ENCODE measurements around the gene GABRD. TPM values are rescaled to one million over a fixed set of nuclear protein-coding genes. Genes with fewer than 3 reads are reported as not detected.

GABRD gene
- total and polyA plus RNA-seq, 2 experiments from 2014 or later, result 2.1 to 5.1 TPM

DNA sequence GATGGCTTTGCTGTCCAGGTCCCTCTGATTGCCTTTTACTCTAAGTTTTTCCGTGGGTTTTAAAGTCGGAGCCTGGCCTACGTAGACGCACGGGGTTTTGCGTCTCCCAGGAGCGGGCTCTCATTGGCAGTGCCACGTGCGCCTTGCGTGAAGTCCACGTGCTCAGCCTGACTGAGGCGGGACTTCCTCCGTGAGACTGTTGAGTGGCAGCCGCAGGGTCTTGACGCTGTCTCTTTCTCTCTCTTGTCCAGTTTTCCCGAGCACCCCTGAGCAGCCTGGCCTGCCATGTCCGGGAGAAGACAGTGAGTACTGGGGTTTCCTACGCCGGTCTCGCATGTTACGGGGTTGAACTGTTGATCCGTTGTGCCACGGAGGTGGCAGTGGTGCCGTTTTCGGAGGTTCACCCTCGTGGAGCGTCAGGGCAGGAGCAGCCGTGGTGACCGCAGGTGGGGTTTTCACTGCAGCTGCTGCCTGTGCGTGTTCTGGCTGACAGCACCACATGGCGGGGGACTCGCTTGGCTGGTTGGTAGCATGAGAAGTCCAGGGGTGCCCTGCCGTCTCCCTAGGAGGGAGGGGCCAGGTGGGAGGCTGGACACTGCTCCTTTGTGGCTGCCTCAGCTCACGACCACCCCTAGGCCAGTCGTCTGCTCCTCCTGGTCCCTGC, 40.3 kb downstream of the GABRD start:
- H2AFZ ChIP-seq, result no peak overlapping the region
- H3K27me3 ChIP-seq (ENCODE audit: insufficient read depth), result no peaks in the 10 kb centered on the region
- Mint-ChIP-seq H3K4me3 (no peak overlapping the region), H3K27me3 (ENCODE audit: insufficient read depth, low read depth, poor library complexity) (peaks cover 5% of the 10 kb centered on the region), H3K9me3 (no peaks in the 10 kb centered on the region; the same call in 2 of the 3 replicates), H3K27ac (no peak overlapping the region), H3K4me1 (no peaks in the 10 kb centered on the region), H3K36me3 (ENCODE audit: low read depth) (peaks cover 45% of the 10 kb centered on the region)
- H3F3A ChIP-seq (replicated peaks; ENCODE audit: low read depth), result no peaks in the 10 kb centered on the region
- no peak for ATAC-seq
- no peak for TF ChIP-seq NANOG (IDR thresholded peaks at IDR 0.05; ENCODE audit: borderline replicate concordance)
- TF ChIP-seq, protein P1, sequence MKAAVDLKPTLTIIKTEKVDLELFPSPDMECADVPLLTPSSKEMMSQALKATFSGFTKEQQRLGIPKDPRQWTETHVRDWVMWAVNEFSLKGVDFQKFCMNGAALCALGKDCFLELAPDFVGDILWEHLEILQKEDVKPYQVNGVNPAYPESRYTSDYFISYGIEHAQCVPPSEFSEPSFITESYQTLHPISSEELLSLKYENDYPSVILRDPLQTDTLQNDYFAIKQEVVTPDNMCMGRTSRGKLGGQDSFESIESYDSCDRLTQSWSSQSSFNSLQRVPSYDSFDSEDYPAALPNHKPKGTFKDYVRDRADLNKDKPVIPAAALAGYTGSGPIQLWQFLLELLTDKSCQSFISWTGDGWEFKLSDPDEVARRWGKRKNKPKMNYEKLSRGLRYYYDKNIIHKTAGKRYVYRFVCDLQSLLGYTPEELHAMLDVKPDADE (IDR thresholded peaks at IDR 0.05), result no peak
- no peak for TF ChIP-seq EZH2phosphoT487 (IDR thresholded peaks at IDR 0.05; ENCODE audit: unreplicated experiment)
- no peak for TF ChIP-seq EZH2 (IDR thresholded peaks at IDR 0.05; ENCODE audit: low read depth, unreplicated experiment)
- TF ChIP-seq, protein P2, sequence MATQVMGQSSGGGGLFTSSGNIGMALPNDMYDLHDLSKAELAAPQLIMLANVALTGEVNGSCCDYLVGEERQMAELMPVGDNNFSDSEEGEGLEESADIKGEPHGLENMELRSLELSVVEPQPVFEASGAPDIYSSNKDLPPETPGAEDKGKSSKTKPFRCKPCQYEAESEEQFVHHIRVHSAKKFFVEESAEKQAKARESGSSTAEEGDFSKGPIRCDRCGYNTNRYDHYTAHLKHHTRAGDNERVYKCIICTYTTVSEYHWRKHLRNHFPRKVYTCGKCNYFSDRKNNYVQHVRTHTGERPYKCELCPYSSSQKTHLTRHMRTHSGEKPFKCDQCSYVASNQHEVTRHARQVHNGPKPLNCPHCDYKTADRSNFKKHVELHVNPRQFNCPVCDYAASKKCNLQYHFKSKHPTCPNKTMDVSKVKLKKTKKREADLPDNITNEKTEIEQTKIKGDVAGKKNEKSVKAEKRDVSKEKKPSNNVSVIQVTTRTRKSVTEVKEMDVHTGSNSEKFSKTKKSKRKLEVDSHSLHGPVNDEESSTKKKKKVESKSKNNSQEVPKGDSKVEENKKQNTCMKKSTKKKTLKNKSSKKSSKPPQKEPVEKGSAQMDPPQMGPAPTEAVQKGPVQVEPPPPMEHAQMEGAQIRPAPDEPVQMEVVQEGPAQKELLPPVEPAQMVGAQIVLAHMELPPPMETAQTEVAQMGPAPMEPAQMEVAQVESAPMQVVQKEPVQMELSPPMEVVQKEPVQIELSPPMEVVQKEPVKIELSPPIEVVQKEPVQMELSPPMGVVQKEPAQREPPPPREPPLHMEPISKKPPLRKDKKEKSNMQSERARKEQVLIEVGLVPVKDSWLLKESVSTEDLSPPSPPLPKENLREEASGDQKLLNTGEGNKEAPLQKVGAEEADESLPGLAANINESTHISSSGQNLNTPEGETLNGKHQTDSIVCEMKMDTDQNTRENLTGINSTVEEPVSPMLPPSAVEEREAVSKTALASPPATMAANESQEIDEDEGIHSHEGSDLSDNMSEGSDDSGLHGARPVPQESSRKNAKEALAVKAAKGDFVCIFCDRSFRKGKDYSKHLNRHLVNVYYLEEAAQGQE (IDR thresholded peaks at IDR 0.05; ENCODE audit: unreplicated experiment), result no peak
- no peak for TF ChIP-seq ZNF114 (CRISPR knock-in tag; IDR thresholded peaks at IDR 0.05)
- no peak for TF ChIP-seq STAT1 (IDR thresholded peaks at IDR 0.05; ENCODE audit: unreplicated experiment)
- TF ChIP-seq, protein P3, sequence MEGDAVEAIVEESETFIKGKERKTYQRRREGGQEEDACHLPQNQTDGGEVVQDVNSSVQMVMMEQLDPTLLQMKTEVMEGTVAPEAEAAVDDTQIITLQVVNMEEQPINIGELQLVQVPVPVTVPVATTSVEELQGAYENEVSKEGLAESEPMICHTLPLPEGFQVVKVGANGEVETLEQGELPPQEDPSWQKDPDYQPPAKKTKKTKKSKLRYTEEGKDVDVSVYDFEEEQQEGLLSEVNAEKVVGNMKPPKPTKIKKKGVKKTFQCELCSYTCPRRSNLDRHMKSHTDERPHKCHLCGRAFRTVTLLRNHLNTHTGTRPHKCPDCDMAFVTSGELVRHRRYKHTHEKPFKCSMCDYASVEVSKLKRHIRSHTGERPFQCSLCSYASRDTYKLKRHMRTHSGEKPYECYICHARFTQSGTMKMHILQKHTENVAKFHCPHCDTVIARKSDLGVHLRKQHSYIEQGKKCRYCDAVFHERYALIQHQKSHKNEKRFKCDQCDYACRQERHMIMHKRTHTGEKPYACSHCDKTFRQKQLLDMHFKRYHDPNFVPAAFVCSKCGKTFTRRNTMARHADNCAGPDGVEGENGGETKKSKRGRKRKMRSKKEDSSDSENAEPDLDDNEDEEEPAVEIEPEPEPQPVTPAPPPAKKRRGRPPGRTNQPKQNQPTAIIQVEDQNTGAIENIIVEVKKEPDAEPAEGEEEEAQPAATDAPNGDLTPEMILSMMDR (conservative IDR thresholded peaks at IDR 0.05; ENCODE audit: low read depth in 2 of 2), result no peak
- TF ChIP-seq JUNB (IDR thresholded peaks at IDR 0.05; ENCODE audit: unreplicated experiment), result no peak
- TF ChIP-seq, protein P4, sequence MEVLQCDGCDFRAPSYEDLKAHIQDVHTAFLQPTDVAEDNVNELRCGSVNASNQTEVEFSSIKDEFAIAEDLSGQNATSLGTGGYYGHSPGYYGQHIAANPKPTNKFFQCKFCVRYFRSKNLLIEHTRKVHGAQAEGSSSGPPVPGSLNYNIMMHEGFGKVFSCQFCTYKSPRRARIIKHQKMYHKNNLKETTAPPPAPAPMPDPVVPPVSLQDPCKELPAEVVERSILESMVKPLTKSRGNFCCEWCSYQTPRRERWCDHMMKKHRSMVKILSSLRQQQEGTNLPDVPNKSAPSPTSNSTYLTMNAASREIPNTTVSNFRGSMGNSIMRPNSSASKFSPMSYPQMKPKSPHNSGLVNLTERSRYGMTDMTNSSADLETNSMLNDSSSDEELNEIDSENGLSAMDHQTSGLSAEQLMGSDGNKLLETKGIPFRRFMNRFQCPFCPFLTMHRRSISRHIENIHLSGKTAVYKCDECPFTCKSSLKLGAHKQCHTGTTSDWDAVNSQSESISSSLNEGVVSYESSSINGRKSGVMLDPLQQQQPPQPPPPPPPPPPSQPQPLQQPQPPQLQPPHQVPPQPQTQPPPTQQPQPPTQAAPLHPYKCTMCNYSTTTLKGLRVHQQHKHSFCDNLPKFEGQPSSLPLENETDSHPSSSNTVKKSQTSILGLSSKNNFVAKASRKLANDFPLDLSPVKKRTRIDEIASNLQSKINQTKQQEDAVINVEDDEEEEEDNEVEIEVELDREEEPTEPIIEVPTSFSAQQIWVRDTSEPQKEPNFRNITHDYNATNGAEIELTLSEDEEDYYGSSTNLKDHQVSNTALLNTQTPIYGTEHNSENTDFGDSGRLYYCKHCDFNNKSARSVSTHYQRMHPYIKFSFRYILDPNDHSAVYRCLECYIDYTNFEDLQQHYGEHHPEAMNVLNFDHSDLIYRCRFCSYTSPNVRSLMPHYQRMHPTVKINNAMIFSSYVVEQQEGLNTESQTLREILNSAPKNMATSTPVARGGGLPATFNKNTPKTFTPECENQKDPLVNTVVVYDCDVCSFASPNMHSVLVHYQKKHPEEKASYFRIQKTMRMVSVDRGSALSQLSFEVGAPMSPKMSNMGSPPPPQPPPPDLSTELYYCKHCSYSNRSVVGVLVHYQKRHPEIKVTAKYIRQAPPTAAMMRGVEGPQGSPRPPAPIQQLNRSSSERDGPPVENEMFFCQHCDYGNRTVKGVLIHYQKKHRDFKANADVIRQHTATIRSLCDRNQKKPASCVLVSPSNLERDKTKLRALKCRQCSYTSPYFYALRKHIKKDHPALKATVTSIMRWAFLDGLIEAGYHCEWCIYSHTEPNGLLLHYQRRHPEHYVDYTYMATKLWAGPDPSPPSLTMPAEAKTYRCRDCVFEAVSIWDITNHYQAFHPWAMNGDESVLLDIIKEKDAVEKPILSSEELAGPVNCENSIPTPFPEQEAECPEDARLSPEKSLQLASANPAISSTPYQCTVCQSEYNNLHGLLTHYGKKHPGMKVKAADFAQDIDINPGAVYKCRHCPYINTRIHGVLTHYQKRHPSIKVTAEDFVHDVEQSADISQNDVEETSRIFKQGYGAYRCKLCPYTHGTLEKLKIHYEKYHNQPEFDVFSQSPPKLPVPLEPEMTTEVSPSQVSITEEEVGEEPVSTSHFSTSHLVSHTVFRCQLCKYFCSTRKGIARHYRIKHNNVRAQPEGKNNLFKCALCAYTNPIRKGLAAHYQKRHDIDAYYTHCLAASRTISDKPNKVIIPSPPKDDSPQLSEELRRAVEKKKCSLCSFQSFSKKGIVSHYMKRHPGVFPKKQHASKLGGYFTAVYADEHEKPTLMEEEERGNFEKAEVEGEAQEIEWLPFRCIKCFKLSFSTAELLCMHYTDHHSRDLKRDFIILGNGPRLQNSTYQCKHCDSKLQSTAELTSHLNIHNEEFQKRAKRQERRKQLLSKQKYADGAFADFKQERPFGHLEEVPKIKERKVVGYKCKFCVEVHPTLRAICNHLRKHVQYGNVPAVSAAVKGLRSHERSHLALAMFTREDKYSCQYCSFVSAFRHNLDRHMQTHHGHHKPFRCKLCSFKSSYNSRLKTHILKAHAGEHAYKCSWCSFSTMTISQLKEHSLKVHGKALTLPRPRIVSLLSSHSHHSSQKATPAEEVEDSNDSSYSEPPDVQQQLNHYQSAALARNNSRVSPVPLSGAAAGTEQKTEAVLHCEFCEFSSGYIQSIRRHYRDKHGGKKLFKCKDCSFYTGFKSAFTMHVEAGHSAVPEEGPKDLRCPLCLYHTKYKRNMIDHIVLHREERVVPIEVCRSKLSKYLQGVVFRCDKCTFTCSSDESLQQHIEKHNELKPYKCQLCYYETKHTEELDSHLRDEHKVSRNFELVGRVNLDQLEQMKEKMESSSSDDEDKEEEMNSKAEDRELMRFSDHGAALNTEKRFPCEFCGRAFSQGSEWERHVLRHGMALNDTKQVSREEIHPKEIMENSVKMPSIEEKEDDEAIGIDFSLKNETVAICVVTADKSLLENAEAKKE (CRISPR knock-in tag; IDR thresholded peaks at IDR 0.05), result no peak
- TF ChIP-seq ZNF331 (CRISPR knock-in tag; IDR thresholded peaks at IDR 0.05; ENCODE audit: low read depth), result no peak
- peaks cover 6% of the 10 kb centered on the region for H3K36me3 ChIP-seq (ENCODE audit: insufficient read depth)
- H3K9me2 ChIP-seq (ENCODE audit: insufficient read depth), result no peaks in the 10 kb centered on the region
- H3K27ac ChIP-seq (ENCODE audit: low read depth), result no peak overlapping the region
- no peak for DNase-seq (ENCODE audit: low spot score)
- H3K4me2 ChIP-seq, result no peak overlapping the region
- H4K20me1 ChIP-seq (replicated peaks; ENCODE audit: insufficient read depth), result peaks cover 3% of the 10 kb centered on the region; the same call in 1 of the 2 replicates
- peaks cover 18% of the 10 kb centered on the region for H3K79me2 ChIP-seq (replicated peaks; ENCODE audit: insufficient read depth)
- no peaks in the 10 kb centered on the region for H3K4me1 ChIP-seq (ENCODE audit: insufficient read depth)
- H3K4me3 ChIP-seq, result no peak overlapping the region
